GM12878 (cell line): ENCODE data around the gene LRRC40. TPM values are rescaled to one million over a fixed set of nuclear protein-coding genes. Genes with fewer than 3 reads are reported as not detected.

Source experiments
- CBX5 ChIP-seq: sonication (generic); IDR thresholded peaks from 2 replicates; pipeline ENCODE4 v1.6.1; 2016; ENCODE audit warnings: low read depth, moderate library complexity, mild to moderate bottlenecking, inconsistent platforms
- DPF2 ChIP-seq: fragments of 450-650 bp; IDR thresholded peaks from 2 replicates; pipeline ENCODE4 v1.6.1; 2017; ENCODE audit warnings: mild to moderate bottlenecking
- PAX8 ChIP-seq: fragments of 450-650 bp; IDR thresholded peaks from 2 replicates; pipeline ENCODE4 v1.6.1; 2017; ENCODE audit warnings: mild to moderate bottlenecking, moderate library complexity
- PBX3 ChIP-seq: IDR thresholded peaks from 2 replicates; pipeline ENCODE4 v1.6.1; 2011; ENCODE audit warnings: mild to moderate bottlenecking, low read depth, low read length, moderate library complexity; ENCODE audit not compliant: insufficient replicate concordance
- POLR2AphosphoS2 ChIP-seq: IDR thresholded peaks from 2 replicates; pipeline ENCODE4 v1.6.1; 2011; ENCODE audit warnings: low read depth, mild to moderate bottlenecking, low read length, improper control_type of control experiment, moderate library complexity
- RELB ChIP-seq: fragments of 450-650 bp; IDR thresholded peaks from 2 replicates; pipeline ENCODE4 v1.6.1; 2017; ENCODE audit warnings: low read depth, mild to moderate bottlenecking, moderate library complexity
- REST ChIP-seq: IDR thresholded peaks from 2 replicates; pipeline ENCODE4 v1.6.1; 2012; ENCODE audit warnings: mild to moderate bottlenecking, low read depth, low read length
- polyA plus RNA-seq, 11 experiments: library from polyadenylated mRNA; depleted of rRNA in 4 of 11; unstranded in 6 of 11; stranded (reverse) in 5 of 11; fragments of >200 nt; fragmentation: Nextera tagmentation in 4 of 11; fragmentation: Illumina TruSeq in 1 of 11; extraction: Ambion mirVana in 4 of 11; extraction: Trizol in 1 of 11; gene quantifications; 1 replicate in 1 of 11; 2 replicates in 10 of 11; pipeline versions ENCODE4 v1.2.1 to v1.2.3, GENCODE V29; 2011 to 2016; ENCODE audit warnings: inconsistent platforms in 2 of 11, missing spikeins in 2 of 11, low read depth in 1 of 11
- total RNA-seq, 4 experiments: library from RNA; depleted of rRNA in 3 of 4; stranded (reverse); fragments of >200 nt in 3 of 4; fragmentation: Illumina TruSeq in 1 of 4; extraction: Trizol in 1 of 4; gene quantifications; 2 replicates each; pipeline versions ENCODE4 v1.2.1 to v1.2.3, GENCODE V29; 2013 to 2021
- TF ChIP-seq, protein P1 (sequence below): fragments of 450-650 bp; IDR thresholded peaks from 2 replicates; pipeline ENCODE4 v1.6.1; 2016; ENCODE audit warnings: mild to moderate bottlenecking, moderate library complexity, borderline replicate concordance
- TF ChIP-seq, protein P2 (sequence below): fragments of 450-650 bp; IDR thresholded peaks from 2 replicates; pipeline ENCODE4 v1.6.1; 2017; ENCODE audit warnings: mild to moderate bottlenecking, moderate library complexity
- TF ChIP-seq, protein P3 (sequence below): IDR thresholded peaks from 2 replicates; pipeline ENCODE4 v1.6.1; 2011; ENCODE audit warnings: borderline replicate concordance, low read depth, mild to moderate bottlenecking, moderate library complexity, low read length; ENCODE audit not compliant: insufficient read depth, poor library complexity, severe bottlenecking

LRRC40 gene
- total and polyA plus RNA-seq, 10 of the 15 experiments (the other 5 are each of a cell fraction or from before 2014, with no cell fraction given), result 19.5 to 44.3 (median 30.9) TPM

GRCh38 chr1:70221238-70222121, 16.1 kb upstream of the LRRC40 start, which contains the start of gene SRSF11 (continued):
- TF ChIP-seq REST (0 out of 2 replicates have a peak, but pooled peaks have one; percentile 32), PBX3 (no peak), RELB (no peak; the same call in 1 of the 2 replicates), CBX5 (peak; percentile 80; the same call in 1 of the 2 replicates), DPF2 (peak; percentile 85), PAX8 (no peak), POLR2AphosphoS2 (peak; percentile 71)
- TF ChIP-seq, protein P1, sequence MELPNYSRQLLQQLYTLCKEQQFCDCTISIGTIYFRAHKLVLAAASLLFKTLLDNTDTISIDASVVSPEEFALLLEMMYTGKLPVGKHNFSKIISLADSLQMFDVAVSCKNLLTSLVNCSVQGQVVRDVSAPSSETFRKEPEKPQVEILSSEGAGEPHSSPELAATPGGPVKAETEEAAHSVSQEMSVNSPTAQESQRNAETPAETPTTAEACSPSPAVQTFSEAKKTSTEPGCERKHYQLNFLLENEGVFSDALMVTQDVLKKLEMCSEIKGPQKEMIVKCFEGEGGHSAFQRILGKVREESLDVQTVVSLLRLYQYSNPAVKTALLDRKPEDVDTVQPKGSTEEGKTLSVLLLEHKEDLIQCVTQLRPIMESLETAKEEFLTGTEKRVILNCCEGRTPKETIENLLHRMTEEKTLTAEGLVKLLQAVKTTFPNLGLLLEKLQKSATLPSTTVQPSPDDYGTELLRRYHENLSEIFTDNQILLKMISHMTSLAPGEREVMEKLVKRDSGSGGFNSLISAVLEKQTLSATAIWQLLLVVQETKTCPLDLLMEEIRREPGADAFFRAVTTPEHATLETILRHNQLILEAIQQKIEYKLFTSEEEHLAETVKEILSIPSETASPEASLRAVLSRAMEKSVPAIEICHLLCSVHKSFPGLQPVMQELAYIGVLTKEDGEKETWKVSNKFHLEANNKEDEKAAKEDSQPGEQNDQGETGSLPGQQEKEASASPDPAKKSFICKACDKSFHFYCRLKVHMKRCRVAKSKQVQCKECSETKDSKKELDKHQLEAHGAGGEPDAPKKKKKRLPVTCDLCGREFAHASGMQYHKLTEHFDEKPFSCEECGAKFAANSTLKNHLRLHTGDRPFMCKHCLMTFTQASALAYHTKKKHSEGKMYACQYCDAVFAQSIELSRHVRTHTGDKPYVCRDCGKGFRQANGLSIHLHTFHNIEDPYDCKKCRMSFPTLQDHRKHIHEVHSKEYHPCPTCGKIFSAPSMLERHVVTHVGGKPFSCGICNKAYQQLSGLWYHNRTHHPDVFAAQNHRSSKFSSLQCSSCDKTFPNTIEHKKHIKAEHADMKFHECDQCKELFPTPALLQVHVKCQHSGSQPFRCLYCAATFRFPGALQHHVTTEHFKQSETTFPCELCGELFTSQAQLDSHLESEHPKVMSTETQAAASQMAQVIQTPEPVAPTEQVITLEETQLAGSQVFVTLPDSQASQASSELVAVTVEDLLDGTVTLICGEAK, result no peak
- TF ChIP-seq, protein P2, sequence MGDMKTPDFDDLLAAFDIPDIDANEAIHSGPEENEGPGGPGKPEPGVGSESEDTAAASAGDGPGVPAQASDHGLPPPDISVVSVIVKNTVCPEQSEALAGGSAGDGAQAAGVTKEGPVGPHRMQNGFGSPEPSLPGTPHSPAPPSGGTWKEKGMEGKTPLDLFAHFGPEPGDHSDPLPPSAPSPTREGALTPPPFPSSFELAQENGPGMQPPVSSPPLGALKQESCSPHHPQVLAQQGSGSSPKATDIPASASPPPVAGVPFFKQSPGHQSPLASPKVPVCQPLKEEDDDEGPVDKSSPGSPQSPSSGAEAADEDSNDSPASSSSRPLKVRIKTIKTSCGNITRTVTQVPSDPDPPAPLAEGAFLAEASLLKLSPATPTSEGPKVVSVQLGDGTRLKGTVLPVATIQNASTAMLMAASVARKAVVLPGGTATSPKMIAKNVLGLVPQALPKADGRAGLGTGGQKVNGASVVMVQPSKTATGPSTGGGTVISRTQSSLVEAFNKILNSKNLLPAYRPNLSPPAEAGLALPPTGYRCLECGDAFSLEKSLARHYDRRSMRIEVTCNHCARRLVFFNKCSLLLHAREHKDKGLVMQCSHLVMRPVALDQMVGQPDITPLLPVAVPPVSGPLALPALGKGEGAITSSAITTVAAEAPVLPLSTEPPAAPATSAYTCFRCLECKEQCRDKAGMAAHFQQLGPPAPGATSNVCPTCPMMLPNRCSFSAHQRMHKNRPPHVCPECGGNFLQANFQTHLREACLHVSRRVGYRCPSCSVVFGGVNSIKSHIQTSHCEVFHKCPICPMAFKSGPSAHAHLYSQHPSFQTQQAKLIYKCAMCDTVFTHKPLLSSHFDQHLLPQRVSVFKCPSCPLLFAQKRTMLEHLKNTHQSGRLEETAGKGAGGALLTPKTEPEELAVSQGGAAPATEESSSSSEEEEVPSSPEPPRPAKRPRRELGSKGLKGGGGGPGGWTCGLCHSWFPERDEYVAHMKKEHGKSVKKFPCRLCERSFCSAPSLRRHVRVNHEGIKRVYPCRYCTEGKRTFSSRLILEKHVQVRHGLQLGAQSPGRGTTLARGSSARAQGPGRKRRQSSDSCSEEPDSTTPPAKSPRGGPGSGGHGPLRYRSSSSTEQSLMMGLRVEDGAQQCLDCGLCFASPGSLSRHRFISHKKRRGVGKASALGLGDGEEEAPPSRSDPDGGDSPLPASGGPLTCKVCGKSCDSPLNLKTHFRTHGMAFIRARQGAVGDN, result peak; percentile 87
- TF ChIP-seq, protein P3, sequence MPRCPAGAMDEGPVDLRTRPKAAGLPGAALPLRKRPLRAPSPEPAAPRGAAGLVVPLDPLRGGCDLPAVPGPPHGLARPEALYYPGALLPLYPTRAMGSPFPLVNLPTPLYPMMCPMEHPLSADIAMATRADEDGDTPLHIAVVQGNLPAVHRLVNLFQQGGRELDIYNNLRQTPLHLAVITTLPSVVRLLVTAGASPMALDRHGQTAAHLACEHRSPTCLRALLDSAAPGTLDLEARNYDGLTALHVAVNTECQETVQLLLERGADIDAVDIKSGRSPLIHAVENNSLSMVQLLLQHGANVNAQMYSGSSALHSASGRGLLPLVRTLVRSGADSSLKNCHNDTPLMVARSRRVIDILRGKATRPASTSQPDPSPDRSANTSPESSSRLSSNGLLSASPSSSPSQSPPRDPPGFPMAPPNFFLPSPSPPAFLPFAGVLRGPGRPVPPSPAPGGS, result peak; percentile 70
